GM18508 (cell line): ENCODE data around the gene KCP.

Experiments used
- ATAC-seq: cut with Tn5 transposase; IDR thresholded peaks from one replicate; pipeline ENCODE4 v1.9.1; 2021; ENCODE audit warnings: moderate number of reproducible peaks; ENCODE audit not compliant: insufficient read depth, unreplicated experiment

Gene KCP

DNA sequence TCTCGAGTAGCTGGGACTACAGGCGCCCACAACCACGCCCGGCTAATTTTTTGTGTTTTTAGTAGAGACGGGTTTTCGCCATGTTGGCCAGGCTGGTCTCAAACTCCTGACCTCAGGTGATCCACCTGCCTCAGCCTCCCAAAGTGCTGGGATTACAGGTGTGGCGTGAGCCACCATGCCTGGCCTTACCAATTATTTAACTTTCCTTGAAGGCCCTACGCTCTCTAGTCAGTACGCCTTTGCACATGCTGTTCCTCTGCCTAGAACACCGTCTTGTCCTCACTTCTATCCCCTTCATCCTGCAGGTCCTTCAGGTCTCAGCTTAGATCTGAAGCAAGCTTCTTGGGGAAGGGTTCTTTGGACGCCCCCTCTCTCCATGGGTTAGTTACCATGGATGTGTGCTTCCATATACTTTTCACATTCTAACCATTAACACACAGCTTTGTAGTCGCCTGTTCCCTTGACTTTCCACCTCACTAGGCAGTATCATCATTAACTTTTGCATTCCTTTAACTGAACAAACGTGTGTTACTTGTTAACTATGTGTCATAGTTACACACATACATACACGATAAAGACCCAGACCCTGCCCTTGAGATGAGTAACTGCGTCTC is 48.4 kb downstream of the KCP start:
- no peak for ATAC-seq

DNA sequence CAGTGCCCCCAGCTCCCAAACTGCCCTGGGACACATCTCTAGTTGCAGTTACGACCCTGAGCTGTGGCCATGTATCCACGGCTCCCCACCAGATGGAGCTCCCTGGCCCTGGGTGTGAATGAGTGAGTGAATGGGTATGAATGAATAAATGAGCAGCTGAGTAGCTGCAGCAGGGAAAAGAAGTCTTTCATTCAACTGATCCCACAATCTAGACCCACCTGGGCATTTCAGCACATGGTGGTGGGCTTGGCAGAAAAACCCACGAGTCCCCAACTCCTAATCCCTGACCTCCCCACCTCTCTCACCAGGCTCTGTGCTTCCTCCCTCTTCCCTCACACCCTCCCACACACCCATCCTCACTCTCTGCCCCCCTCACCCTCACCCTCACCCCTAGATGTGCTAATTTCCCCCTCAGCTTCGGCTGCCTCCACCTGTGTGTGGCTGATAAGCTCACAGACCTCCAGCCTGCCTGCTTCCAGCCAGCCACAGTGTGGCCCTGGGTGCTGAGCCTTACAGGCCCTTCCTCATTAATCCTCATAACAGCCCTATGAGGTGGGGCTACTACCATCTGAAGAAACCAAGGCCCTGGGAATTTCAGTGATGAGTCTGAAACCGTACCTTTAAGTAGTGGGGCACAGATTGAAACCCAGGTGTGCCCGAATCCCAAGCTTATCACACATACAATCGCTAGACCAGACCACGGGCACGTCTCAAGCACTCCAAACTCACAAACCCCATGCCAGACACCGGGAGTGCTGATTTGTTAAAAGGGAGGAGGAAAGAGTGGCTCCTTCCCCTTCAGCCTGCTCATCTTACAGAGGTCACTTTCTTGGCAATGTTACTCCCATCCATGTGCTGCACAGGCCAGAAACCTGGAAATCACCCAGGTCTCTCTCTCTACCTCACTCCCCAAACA is 50.1 kb downstream of the KCP start:
- ATAC-seq: no peak

DNA sequence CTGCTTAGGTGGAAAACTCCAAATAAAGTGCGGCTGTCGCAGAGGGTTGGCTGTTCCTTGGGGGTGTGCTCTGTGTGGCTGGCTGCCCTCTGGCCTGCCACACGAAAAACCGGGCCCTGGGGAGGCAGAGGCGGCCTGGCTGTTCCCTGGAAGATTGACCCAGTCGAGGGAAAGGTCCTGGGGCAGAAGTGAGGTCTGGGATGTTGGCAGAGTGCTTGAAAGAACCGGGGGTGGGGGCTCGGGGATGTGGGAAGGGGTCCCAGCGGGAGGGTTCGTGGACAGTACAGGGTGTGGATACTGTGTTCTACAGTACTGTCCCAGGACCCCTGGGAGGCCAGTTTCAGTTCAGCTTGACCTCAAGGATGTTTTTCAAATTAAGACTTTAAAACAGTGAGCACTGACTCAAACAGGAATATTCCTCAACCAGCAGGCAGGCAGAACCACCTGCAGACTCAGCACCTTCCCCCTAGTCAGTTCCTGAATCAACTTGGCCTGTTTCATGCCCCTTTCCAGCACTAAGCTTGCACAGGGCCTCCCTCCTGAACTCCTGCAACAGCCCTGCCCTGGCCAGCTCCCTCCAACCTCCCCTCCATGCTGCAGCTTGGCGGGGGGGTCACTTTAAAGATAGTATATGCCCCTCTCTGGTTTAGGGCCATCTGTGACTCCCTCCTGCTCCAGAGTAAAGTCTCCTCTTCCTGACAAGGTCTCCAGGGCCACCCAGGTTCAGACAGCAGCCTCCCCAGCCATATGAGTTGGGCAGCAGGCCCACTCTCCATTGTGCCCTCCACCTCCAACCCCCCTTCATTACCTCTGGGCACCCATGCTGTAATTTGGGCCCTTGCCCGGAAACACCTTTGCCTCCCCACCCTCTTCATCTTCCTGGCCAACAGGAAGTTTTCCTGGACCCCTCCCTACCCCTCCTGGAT is 51.0 kb downstream of the KCP start:
- ATAC-seq: no peak

DNA sequence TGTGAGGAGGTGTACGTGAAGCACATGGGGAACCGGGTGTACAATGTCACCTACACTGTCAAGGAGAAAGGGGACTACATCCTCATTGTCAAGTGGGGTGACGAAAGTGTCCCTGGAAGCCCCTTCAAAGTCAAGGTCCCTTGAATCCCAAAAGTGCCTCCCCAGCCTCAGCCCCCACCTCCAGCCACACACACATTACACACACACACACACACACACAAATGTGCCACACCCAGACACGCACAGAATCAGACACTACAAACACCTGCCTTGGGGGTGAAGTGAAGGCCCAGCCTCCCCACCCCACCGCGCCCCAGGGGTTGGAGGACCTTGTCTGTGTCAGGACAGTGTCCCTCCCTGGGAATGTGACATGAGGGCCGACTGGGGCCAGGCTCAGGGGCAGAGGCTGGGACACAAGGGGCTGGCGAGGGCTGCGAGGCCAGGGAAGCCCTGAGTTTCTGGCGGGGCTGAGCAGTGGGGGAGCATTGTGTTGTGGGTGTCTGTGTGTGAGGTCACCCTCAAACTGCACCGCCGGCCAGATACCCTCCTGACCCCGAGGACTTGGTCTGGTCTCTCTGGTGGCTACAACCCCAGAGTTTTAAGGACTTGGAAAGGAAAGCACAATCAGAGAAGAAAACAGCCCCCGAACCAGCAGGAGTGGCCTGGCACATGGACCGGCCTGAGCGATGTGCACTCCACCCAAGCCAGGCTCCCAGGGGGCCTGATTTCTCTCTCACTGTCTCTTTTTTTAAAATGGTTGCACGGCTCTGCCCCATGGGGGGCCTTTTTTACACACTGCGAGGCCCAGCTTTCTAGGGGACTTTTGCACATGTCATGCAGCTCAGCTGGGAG is 51.9 kb downstream of the KCP start:
- ATAC-seq: no peak

DNA sequence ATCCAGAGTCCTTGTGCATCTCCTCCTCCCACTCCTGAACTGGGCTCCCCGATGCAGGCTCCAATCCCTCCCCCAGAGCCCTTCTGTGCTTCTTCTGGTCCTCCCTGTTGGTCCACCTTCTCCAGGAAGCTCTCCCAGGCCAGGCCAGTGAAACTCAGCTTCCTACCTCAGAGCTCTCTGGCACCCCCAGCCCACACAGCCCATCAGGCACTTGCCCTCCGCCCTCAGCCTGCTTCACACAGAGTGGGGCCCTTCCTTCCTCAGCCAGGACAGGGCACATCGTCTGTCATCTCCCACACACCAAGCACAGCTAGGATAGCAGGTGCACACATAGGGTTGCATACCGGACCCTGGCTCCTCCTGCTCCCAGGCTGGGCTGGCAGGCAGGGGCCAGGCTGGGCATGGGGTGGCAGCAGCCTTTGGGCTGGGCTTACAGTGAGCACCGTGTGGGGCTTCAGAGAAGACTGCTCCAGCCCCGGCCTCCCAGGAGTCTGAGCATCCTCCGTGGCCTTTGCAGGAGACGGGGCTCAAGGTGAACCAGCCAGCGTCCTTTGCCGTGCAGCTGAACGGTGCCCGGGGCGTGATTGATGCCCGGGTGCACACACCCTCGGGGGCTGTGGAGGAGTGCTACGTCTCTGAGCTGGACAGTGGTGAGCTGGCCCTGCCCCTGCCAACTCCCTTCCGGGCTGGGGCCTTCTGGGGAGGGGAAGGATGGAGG is 54.3 kb downstream of the KCP start:
- no peak for ATAC-seq

DNA sequence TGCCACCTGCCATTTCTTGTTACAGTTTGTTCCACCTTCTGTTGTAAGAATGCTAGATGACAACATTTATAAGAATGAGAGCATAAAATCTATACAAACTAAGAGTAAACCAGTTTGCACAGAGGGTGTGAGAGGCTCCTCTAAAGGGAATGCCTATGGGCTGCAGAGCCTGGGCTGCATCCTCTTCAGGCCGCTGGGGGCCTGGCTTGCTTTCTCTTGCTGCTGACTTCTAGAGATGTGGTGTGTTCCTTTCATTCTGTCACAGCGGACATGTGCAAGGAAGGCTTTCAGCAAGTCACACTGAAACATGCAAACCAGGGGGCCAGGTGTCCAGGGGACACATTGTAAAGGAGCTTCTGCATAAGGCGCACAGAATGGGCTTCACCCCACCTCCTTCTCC is 55.0 kb downstream of the KCP start:
- no peak for ATAC-seq

DNA sequence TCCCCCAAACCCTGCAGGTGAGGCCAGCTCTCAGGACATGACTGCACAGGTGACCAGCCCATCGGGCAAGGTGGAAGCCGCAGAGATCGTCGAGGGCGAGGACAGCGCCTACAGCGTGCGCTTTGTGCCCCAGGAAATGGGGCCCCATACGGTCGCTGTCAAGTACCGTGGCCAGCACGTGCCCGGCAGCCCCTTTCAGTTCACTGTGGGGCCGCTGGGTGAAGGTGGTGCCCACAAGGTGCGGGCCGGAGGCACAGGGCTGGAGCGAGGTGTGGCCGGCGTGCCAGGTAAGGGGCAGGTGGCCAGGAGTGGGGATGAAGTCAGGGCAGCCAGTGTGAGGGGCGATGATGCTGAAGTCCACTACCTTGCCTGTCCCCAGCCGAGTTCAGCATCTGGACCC is 56.1 kb downstream of the KCP start:
- no peak for ATAC-seq

DNA sequence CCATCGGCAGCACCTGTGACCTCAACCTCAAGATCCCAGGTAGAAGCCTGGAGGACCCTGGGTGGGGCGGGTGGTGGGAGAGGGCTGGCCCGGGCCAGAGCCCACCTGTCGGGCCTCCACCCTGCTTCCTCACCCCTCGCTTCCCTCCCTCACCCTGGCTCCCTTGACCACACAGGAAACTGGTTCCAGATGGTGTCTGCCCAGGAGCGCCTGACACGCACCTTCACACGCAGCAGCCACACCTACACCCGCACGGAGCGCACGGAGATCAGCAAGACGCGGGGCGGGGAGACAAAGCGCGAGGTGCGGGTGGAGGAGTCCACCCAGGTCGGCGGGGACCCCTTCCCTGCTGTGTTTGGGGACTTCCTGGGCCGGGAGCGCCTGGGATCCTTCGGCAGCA is 56.7 kb downstream of the KCP start:
- no peak for ATAC-seq

DNA sequence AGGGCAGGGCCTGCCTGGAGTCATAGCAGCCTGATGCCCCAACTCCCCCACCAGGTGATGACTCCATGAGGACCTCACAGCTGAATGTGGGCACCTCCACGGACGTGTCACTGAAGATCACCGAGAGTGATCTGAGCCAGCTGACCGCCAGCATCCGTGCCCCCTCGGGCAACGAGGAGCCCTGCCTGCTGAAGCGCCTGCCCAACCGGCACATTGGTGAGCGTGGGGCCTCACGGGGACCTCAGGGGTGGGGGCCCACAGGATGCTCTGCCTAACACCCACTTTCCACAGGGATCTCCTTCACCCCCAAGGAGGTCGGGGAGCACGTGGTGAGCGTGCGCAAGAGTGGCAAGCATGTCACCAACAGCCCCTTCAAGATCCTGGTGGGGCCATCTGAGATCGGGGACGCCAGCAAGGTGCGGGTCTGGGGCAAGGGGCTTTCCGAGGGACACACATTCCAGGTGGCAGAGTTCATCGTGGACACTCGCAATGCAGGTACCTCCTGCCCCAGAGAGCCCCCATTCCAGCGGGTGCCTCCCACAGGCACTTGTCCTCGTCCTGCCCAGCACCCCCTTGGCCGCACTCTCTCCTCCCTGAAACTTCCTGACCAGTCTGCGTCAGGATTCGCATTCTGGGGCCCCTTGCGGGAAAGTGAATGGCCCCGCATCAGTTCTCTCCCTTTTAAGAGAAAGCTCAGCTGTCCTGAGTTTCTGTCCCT is 57.8 kb downstream of the KCP start:
- ATAC-seq: no peak

DNA sequence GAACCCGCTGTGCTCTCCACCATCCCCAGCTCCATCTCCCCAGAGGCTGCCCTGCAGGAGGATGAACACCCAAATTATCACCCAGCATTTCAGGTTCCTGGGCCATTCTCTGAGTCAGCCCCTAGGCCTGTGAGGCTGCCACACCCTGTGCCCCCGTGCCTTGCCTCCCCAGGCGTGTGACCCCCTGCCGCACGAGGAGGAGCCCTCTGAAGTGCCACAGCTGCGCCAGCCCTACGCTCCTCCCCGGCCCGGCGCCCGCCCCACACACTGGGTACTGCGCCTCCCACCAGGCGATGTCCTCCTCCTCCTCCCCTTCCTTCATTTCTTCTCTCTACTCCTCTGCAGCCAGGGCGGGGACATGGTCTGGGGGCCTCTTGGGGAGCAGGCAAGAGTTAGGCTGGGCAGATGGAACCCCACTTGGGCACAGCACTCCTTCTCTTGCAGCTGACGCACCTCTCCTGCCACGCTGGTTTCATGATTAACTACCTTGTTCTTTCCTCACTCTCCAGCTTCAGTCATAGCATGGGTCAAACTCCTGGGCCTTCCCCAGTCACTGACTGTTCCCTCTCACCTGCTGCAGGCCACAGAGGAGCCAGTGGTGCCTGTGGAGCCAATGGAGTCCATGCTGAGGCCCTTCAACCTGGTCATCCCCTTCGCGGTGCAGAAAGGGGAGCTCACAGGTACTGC is 60.6 kb downstream of the KCP start:
- ATAC-seq: no peak

DNA sequence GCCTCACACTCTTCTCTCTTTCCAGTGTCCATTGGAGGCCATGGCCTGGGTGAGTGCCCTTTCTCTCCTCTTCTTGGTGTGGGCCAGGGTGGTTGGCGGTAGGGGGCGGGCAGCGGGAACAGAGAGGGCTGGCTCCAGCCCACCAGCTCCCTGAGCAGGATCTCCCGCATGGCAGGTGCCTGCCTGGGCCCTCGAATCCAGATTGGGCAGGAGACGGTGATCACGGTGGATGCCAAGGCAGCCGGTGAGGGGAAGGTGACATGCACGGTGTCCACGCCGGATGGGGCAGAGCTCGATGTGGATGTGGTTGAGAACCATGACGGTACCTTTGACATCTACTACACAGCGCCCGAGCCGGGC is 61.4 kb downstream of the KCP start:
- ATAC-seq: no peak

DNA sequence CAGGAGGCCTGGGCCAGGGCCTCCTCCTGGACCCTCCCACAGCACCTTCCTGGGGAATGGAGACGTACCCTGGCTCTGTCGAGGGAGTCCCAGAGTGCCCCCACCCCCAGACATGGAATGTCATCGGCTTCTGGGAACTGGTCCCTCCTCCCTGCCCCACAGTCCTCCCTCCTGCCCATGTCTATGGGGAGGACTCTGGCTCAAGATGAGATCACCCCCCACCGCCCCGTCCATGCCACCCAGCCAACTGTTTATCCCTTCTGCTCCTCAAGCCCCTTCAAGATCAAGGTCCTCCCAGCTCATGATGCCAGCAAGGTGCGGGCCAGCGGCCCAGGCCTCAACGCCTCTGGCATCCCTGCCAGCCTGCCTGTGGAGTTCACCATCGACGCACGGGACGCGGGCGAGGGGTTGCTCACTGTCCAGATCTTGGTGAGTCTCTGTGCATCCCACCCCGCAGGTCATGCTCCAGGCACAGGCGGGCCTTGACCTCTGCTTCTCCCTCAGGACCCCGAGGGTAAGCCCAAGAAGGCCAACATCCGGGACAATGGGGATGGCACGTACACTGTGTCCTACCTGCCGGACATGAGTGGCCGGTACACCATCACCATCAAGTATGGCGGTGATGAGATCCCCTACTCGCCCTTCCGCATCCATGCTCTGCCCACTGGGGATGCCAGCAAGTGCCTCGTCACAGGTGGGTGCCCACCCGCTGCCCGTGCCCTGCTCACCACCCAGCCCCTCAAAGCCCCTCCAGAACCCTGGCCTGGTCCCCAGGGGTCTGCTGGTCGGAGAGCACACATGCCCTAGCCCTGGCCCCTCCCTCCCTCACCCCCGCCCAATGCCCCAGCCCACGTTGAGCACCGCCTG is 62.0 kb downstream of the KCP start:
- no peak for ATAC-seq

DNA sequence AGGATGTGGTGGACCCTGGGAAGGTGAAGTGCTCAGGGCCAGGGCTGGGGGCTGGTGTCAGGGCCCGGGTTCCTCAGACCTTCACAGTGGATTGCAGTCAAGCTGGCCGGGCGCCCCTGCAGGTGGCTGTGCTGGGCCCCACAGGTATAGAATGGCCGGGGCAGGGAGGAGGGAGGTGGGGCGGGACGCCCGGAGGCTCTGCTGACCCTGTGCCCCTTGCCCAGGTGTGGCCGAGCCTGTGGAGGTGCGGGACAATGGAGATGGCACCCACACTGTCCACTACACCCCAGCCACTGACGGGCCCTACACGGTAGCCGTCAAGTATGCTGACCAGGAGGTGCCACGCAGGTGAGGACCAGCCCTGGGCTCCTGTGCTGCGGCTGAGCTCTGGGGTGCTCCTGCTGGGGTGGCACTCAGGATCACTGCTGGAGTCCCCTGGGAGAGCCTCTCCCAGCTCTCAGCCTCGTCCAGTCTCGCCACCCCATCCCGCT is 62.7 kb downstream of the KCP start:
- ATAC-seq: no peak

DNA sequence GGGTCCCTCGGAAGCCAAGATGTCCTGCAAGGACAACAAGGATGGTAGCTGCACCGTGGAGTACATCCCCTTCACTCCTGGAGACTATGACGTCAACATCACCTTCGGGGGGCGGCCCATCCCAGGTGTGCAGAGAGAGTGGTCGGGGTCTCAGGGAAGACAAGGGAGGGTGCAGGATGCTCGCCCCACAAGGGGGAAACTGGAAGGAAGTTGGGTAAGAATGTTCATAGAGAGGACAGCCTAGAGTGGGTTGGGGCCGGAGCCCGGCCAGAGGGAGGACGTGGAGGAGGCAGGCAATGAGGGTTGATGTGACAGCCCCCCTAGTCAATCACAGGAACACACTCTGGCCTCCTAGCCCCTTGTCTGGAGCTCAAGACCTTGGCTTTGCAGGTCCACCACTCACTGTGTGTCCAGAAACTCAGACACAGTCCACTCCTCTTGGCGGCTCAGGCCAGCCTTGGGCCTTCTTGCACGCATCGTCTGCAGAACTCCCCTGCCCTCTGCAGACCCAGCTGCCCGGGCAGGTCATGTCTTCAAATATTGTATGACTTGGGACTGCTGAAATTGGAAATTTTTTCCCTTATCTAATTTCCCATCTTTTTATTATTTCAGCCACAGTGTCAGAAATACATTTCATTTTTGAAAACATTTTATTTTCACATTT is 63.6 kb downstream of the KCP start:
- no peak for ATAC-seq

DNA sequence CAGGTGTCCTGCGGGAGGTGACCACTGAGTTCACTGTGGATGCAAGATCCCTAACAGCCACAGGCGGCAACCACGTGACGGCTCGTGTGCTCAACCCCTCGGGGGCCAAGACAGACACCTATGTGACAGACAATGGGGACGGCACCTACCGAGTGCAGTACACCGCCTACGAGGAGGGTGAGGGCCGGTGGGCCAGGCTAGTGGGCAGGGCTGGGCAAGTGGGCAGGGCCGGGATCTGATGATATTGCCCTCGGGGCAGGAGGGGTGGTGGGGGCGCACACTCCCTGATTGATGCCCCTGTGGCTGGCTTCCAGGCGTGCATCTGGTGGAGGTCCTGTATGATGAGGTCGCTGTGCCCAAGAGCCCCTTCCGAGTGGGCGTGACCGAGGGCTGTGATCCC is 64.5 kb downstream of the KCP start:
- ATAC-seq: no peak

DNA sequence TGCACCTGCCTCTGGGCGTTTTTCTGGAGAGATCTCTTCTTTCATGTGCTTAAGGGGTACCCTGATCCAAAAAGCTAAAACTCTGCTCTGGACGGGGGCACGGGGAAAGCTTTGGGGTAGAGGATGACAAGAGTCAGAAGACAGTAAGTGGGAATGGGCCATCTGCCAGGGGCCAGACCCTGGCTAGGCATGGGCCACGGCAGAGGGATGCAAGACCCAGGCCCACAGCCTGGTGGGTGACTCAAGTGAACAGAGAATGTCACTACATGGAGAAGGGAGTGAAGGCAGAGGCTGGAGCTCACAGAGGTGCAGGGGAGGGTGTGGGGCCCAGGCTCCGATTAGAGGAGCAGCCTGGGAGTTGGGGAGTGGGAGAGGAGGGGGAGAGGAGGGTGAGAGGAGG is 65.0 kb downstream of the KCP start:
- no peak for ATAC-seq
